Activated CD8-positive, alpha-beta memory T cell treated with anti-CD3 and anti-CD28 coated beads, Interleukin-2, amount 50 U/mL, for 4 hours (primary cell): Measurements from ENCODE around the gene HUS1B.

ENCODE experiments used
- DNase-seq: peaks from one replicate; pipeline ENCODE4 v3.0.0-alpha.2; 2020

Gene HUS1B

GRCh38 chr6:620950-621349, 36.0 kb downstream of the HUS1B start:
- no peak for DNase-seq

- no peak for DNase-seq
Observed at GRCh38 chr6:620166-620565, 36.7 kb downstream of the HUS1B start.

- DNase-seq: no peak
Observed at GRCh38 chr6:617456-618100, 39.3 kb downstream of the HUS1B start.

GRCh38 chr6:613981-614380, 42.9 kb downstream of the HUS1B start:
- DNase-seq: no peak

- no peak for DNase-seq
Observed at GRCh38 chr6:611928-612327, 45.0 kb downstream of the HUS1B start.

- DNase-seq: no peak
Observed at GRCh38 chr6:610882-611281, 46.0 kb downstream of the HUS1B start.

GRCh38 chr6:609905-610304, 47.0 kb downstream of the HUS1B start:
- DNase-seq: no peak

- DNase-seq: no peak
Observed at GRCh38 chr6:606829-607379, 50.0 kb downstream of the HUS1B start.
